ENCODE data around the gene COMT. TPM values are rescaled to one million over a fixed set of nuclear protein-coding genes. Genes with fewer than 3 reads are reported as not detected.

Gene COMT
- total and polyA plus RNA-seq, 9 donors, result 23.1 to 200 (median 161) TPM

GRCh38 chr22:20000246-20001081 lies 58.9 kb downstream of the COMT start:
- no peaks in the 10 kb centered on the region for H3K36me3 ChIP-seq
- H3K27me3 ChIP-seq, result no peaks in the 10 kb centered on the region
- no peak overlapping the region for H3K27ac ChIP-seq
- WGBS, 3 donors, result 86 to 92% (median 91%) methylated on average over 14 of the region's 14 CpGs
- TF ChIP-seq EP300 (IDR thresholded peaks at IDR 0.05), result no peak
- TF ChIP-seq, protein P1, sequence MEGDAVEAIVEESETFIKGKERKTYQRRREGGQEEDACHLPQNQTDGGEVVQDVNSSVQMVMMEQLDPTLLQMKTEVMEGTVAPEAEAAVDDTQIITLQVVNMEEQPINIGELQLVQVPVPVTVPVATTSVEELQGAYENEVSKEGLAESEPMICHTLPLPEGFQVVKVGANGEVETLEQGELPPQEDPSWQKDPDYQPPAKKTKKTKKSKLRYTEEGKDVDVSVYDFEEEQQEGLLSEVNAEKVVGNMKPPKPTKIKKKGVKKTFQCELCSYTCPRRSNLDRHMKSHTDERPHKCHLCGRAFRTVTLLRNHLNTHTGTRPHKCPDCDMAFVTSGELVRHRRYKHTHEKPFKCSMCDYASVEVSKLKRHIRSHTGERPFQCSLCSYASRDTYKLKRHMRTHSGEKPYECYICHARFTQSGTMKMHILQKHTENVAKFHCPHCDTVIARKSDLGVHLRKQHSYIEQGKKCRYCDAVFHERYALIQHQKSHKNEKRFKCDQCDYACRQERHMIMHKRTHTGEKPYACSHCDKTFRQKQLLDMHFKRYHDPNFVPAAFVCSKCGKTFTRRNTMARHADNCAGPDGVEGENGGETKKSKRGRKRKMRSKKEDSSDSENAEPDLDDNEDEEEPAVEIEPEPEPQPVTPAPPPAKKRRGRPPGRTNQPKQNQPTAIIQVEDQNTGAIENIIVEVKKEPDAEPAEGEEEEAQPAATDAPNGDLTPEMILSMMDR (IDR thresholded peaks at IDR 0.05), result no peak
- peaks cover 5% of the 10 kb centered on the region for H3K4me1 ChIP-seq (ENCODE audit: insufficient read depth)
- intact Hi-C loops (cut with DNase I), result no loop called here
- H3K9me3 ChIP-seq, result no peaks in the 10 kb centered on the region
- H3K4me3 ChIP-seq, result no peak overlapping the region
- no peak for DNase-seq

DNA sequence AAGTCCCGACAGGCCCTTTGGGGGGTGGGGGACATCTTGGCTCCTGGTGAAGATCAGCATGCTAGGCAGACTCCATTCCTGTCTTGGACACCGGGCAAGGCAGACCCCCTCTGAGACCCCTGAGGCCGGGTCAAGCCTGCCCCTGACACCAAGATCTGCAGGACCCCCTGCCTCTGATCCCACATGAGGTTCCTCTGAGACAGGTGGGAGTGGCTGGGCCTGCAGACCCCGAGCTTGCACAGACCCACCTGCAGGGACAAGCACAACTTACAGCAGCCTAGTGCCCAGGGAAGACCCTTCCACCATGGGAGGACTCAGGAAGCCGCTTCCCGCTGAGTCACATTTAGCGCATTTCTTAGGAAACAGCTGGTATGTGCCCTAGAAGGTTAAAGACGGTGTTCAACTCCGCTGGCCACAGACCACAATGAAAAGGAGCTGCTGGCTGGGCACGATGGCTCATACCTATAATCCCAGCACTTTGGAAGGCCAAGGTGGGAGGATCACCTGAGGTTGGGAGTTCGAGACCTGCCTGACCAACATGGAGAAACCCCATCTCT lies 59.6 kb downstream of the COMT start:
- Histone ChIP-seq H3K9me3 (no peaks in the 10 kb centered on the region), H3K27me3 (no peaks in the 10 kb centered on the region), H3K4me1 (ENCODE audit: insufficient read depth) (peaks cover 1% of the 10 kb centered on the region), H3K27ac (no peak overlapping the region), H3K36me3 (no peaks in the 10 kb centered on the region), H3K4me3 (no peak overlapping the region)
- TF ChIP-seq POLR2A (IDR thresholded peaks at IDR 0.05) (no peak), EP300 (IDR thresholded peaks at IDR 0.05) (no peak)
- TF ChIP-seq, protein P1 (IDR thresholded peaks at IDR 0.05), result no peak
- DNase-seq, result no peak
- WGBS, 3 donors, result 87 to 89% (median 89%) methylated on average over 9 to 11 of the region's 11 CpGs
- intact Hi-C loops (cut with DNase I), result no loop called here

- 78 to 83% (median 82%) methylated on average over 9 of the region's 9 CpGs for WGBS, 3 donors
- Histone ChIP-seq H3K27ac (no peak overlapping the region), H3K9me3 (no peaks in the 10 kb centered on the region), H3K4me3 (no peak overlapping the region), H3K36me3 (no peaks in the 10 kb centered on the region), H3K27me3 (no peaks in the 10 kb centered on the region), H3K4me1 (ENCODE audit: insufficient read depth) (peaks cover 1% of the 10 kb centered on the region)
- intact Hi-C loops (cut with DNase I), result no loop called here
- TF ChIP-seq, protein P1 (IDR thresholded peaks at IDR 0.05), result no peak
- TF ChIP-seq EP300 (IDR thresholded peaks at IDR 0.05) (no peak), POLR2A (IDR thresholded peaks at IDR 0.05) (no peak)
- DNase-seq, result no peak
Observed at GRCh38 chr22:20002128-20002527, 60.6 kb downstream of the COMT start.

GRCh38 chr22:20002636-20003035 lies 61.1 kb downstream of the COMT start:
- Histone ChIP-seq H3K9me3 (no peaks in the 10 kb centered on the region), H3K4me1 (ENCODE audit: insufficient read depth) (peaks cover 1% of the 10 kb centered on the region), H3K4me3 (no peak overlapping the region), H3K36me3 (no peaks in the 10 kb centered on the region), H3K27ac (no peak overlapping the region), H3K27me3 (no peaks in the 10 kb centered on the region)
- intact Hi-C loops (cut with DNase I), result no loop called here
- 88 to 96% (median 94%) methylated on average over 2 of the region's 2 CpGs for WGBS, 3 donors
- no peak for DNase-seq
- TF ChIP-seq, protein P1 (IDR thresholded peaks at IDR 0.05), result no peak
- TF ChIP-seq EP300 (IDR thresholded peaks at IDR 0.05) (no peak), POLR2A (IDR thresholded peaks at IDR 0.05) (no peak)

Data from ovary (tissue), 9 donors.